HCT116 (cell line): ENCODE data around the gene TCF7L2. TPM values are rescaled to one million over a fixed set of nuclear protein-coding genes. Genes with fewer than 3 reads are reported as not detected.

Experiments used
- ATAC-seq: fragments of 200-7000 bp; cut with Tn5 transposase; 2 replicates; pipeline ENCODE4 v1.9.1; 2020; ENCODE audit warnings: mild to moderate bottlenecking, moderate library complexity
- BruUV-seq: library from RNA; stranded (reverse); fragments of 400-500 nt; replicated peaks from 2 replicates; lab custom pipeline; 2021; lab: Mats Ljungman, UMichigan
- CTCF ChIA-PET: fragments of 300-600 bp; sonication (Branson Sonifier 250); formaldehyde crosslinking; loops from one replicate; lab custom pipeline; 2021; ENCODE audit warnings: antibody characterized with exemption; lab: Charles Lee
- POLR2A ChIA-PET: fragments of 300-600, 350-600 bp; sonication (Branson Sonifier 250); formaldehyde crosslinking; loops from one replicate; lab custom pipeline; 2021; ENCODE audit warnings: antibody characterized with exemption; lab: Charles Lee
- RAD21 ChIA-PET, 2 experiments: fragments of 300-600 bp; sonication (Branson Sonifier 250); formaldehyde crosslinking; loops; one replicate each; lab custom pipeline; 2023; ENCODE audit warnings: low total read pairs in 2 of 2; ENCODE audit not compliant: uncharacterized antibody in 2 of 2, unreplicated experiment in 2 of 2, low non-redundant PET in 1 of 2; lab: Charles Lee
- DNase-seq: peaks from one replicate; pipeline ENCODE4 v3.0.0-alpha.2; 2010; ENCODE audit warnings: low read depth, low spot score
- H2AFZ ChIP-seq: fragments of 200-600 bp; shearing (Covaris generic), sonication (generic); 2 replicates; pipeline ENCODE4 v1.6.1; 2017; ENCODE audit warnings: low read depth, mixed run types, mixed read lengths, antibody characterized with exemption, low read length; ENCODE audit not compliant: poor library complexity, severe bottlenecking
- H3K27ac ChIP-seq: 2 replicates; pipeline ENCODE4 v1.5.1; 2012; ENCODE audit warnings: low read depth, low read length
- H3K27me3 ChIP-seq: fragments of 200-600 bp; sonication (generic); 2 replicates; pipeline ENCODE4 v1.6.1; 2016; ENCODE audit warnings: mixed run types, low read length, mixed read lengths; ENCODE audit not compliant: insufficient read depth
- H3K36me3 ChIP-seq, 2 experiments: fragments of 200-500 bp in 1 of 2; fragments of 200-600 bp in 1 of 2; sonication (Bioruptor generic) in 1 of 2; sonication (generic) in 1 of 2; 2 replicates each; pipeline versions ENCODE4 v1.5.1 to v1.6.1; 2014 to 2016; ENCODE audit warnings: low read length in 2 of 2, inconsistent platforms in 1 of 2, mixed read lengths in 1 of 2, mixed run types in 1 of 2; ENCODE audit not compliant: insufficient read depth in 2 of 2, control insufficient read depth in 1 of 2
- H3K4me1 ChIP-seq, 2 experiments: fragments of 200-600 bp in 1 of 2; sonication (generic) in 1 of 2; 2 replicates each; pipeline versions ENCODE4 v1.5.1 to v1.6.1; 2012 to 2017; ENCODE audit warnings: low read length in 2 of 2, inconsistent platforms in 1 of 2, mild to moderate bottlenecking in 1 of 2, mixed read lengths in 1 of 2, mixed run types in 1 of 2, moderate library complexity in 1 of 2; ENCODE audit not compliant: insufficient read depth in 2 of 2, control insufficient read depth in 1 of 2
- H3K4me2 ChIP-seq: fragments of 200-600 bp; sonication (generic); 2 replicates; pipeline ENCODE4 v1.6.1; 2017; ENCODE audit warnings: mixed run types, low read length, mixed read lengths
- H3K4me3 ChIP-seq, 2 experiments: fragments of 200-600 bp in 1 of 2; sonication (generic) in 1 of 2; replicated peaks in 1 of 2; 2 replicates each; pipeline ENCODE4 v1.5.1; 2011 to 2016; ENCODE audit warnings: low read length in 2 of 2, control low read depth in 1 of 2, low read depth in 1 of 2, mild to moderate bottlenecking in 1 of 2, mixed read lengths in 1 of 2, mixed run types in 1 of 2
- H3K79me2 ChIP-seq: fragments of 200-600 bp; sonication (generic); 2 replicates; pipeline ENCODE4 v1.6.1; 2017; ENCODE audit warnings: mild to moderate bottlenecking, mixed run types, low read length, moderate library complexity, mixed read lengths; ENCODE audit not compliant: insufficient read depth
- H3K9ac ChIP-seq: fragments of 200-600 bp; sonication (generic); 2 replicates; pipeline ENCODE4 v1.6.1; 2016; ENCODE audit warnings: low read length, mixed read lengths
- H3K9me2 ChIP-seq: fragments of 200-600 bp; sonication (generic), shearing (Covaris generic); 2 replicates; pipeline ENCODE4 v1.6.1; 2017; ENCODE audit warnings: mixed run types, mild to moderate bottlenecking, moderate library complexity; ENCODE audit not compliant: insufficient read depth
- H3K9me3 ChIP-seq, 2 experiments: fragments of 200-500 bp in 1 of 2; fragments of 200-600 bp in 1 of 2; sonication (Bioruptor generic) in 1 of 2; sonication (generic) in 1 of 2; 2 replicates each; pipeline ENCODE4 v1.6.1; 2014 to 2017; ENCODE audit warnings: low read length in 2 of 2, mixed read lengths in 2 of 2, inconsistent platforms in 1 of 2, low read depth in 1 of 2, mild to moderate bottlenecking in 1 of 2, mixed run types in 1 of 2, moderate library complexity in 1 of 2; ENCODE audit not compliant: control insufficient read depth in 1 of 2, insufficient read depth in 1 of 2
- H4K20me1 ChIP-seq: fragments of 200-600 bp; sonication (generic), shearing (Covaris generic); 2 replicates; pipeline ENCODE4 v1.6.1; 2017; ENCODE audit warnings: mixed run types, mild to moderate bottlenecking, moderate library complexity; ENCODE audit not compliant: insufficient read depth
- CBX3 ChIP-seq: IDR thresholded peaks from 2 replicates; pipeline ENCODE4 v1.6.1; 2012; ENCODE audit warnings: low read depth
- EZH2phosphoT487 ChIP-seq: fragments of 200-600 bp; IDR thresholded peaks from 2 replicates; pipeline ENCODE4 v1.6.1; 2018; ENCODE audit warnings: antibody characterized with exemption, borderline replicate concordance
- FOSL1 ChIP-seq: IDR thresholded peaks from 2 replicates; pipeline ENCODE4 v1.6.1; 2012; ENCODE audit warnings: low read depth
- POLR2A ChIP-seq: IDR thresholded peaks from 2 replicates; pipeline ENCODE4 v1.7.0; 2011; ENCODE audit warnings: borderline replicate concordance; ENCODE audit not compliant: insufficient read depth, insufficient read length; ENCODE audit errors: extremely low read depth
- POLR2AphosphoS5 ChIP-seq: IDR thresholded peaks from 2 replicates; pipeline ENCODE4 v1.6.1; 2011; ENCODE audit warnings: mild to moderate bottlenecking, low read depth, low read length, moderate library complexity
- SRF ChIP-seq: IDR thresholded peaks from 2 replicates; pipeline ENCODE4 v1.6.1; 2012; ENCODE audit warnings: low read depth
- TCF7L2 ChIP-seq: IDR thresholded peaks from 2 replicates; pipeline ENCODE4 v1.7.0; 2011; ENCODE audit warnings: borderline replicate concordance, inconsistent platforms; ENCODE audit not compliant: insufficient read depth, insufficient read length; ENCODE audit errors: extremely low read depth
- intact Hi-C: fragments of 100-400 bp; cut with micrococcal nuclease; formaldehyde crosslinking; loops from 2 replicates; pipeline ENCODE4 v1.10.0; 2022
- total RNA-seq: library from RNA; stranded (reverse); gene quantifications from one replicate; pipeline ENCODE4 v1.2.1, GENCODE V29; 2021; ENCODE audit not compliant: unreplicated experiment
- TF ChIP-seq, protein P1 (sequence below): IDR thresholded peaks from 2 replicates; pipeline ENCODE4 v1.6.1; 2011; ENCODE audit warnings: mild to moderate bottlenecking, low read length, moderate library complexity; ENCODE audit not compliant: insufficient replicate concordance; ENCODE audit errors: extremely low read depth
- TF ChIP-seq, protein P2 (sequence below): IDR thresholded peaks from 2 replicates; pipeline ENCODE4 v1.6.1; 2012
- TF ChIP-seq, protein P3 (sequence below): IDR thresholded peaks from 2 replicates; pipeline ENCODE4 v1.6.1; 2012; ENCODE audit warnings: low read depth
- TF ChIP-seq, protein P4 (sequence below): IDR thresholded peaks from 2 replicates; pipeline ENCODE4 v1.6.1; 2012
- TF ChIP-seq, protein P5 (sequence below), 3 experiments: fragments of 200-600 bp in 1 of 3; sonication (generic) in 1 of 3; IDR thresholded peaks in 2 of 3; conservative IDR thresholded peaks in 1 of 3; 2 replicates each; pipeline ENCODE4 v1.5.1; 2012 to 2017; ENCODE audit warnings: low read depth in 2 of 3, low read length in 2 of 3, antibody characterized with exemption in 1 of 3, borderline replicate concordance in 1 of 3, control low read depth in 1 of 3, mild to moderate bottlenecking in 1 of 3, mixed read lengths in 1 of 3, mixed run types in 1 of 3, moderate library complexity in 1 of 3; ENCODE audit not compliant: insufficient read depth in 1 of 3

Gene TCF7L2
- total RNA-seq, 1 experiment from 2014 or later = 164 TPM

DNA sequence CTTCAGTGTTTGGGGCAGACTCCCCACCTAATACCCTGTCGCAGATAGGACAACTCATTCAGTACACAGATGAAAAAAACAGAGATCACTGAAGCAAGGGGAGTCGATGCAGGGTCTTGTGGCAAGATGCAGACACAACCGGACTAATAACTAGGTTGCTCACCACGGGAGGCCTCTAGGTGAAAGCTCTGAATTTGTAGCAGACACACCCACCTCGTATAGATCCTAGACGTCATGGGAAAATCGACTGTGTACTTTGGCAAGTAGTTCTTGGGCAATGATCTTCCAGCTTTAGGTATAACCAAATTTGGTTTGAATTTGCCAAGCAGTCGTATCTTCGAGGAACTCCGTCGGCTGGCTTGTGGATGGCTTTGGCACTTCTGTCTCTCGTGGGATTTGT, 88.1 kb downstream of the TCF7L2 start:
- peaks cover 100% of the 10 kb centered on the region for H3K79me2 ChIP-seq
- H3K9me3 ChIP-seq = no peaks in the 10 kb centered on the region
- intact Hi-C loops = no loop called here
- H3K4me2 ChIP-seq = no peak overlapping the region
- H3K27ac ChIP-seq = no peak overlapping the region
- no TSS peak for BruUV-seq
- ChIA-PET CTCF (no interaction called here), RAD21 (no interaction called here), POLR2A (no interaction called here)
- H3K27me3 ChIP-seq = no peaks in the 10 kb centered on the region
- no peak overlapping the region for H2AFZ ChIP-seq
- H3K4me3 ChIP-seq = no peak overlapping the region
- no peak for DNase-seq
- H3K9me2 ChIP-seq = no peaks in the 10 kb centered on the region
- H3K36me3 ChIP-seq = peaks cover 41 to 58% of the 10 kb centered on the region in 2 experiments
- H3K4me1 ChIP-seq = peaks cover 0 to 16% of the 10 kb centered on the region in 2 experiments; a peak in 1 of 4 replicates
- H3K9ac ChIP-seq = no peak overlapping the region
- peaks cover 48% of the 10 kb centered on the region; the same call in 1 of the 2 replicates for H4K20me1 ChIP-seq
- no peak for TF ChIP-seq POLR2A
- TF ChIP-seq, protein P1, sequence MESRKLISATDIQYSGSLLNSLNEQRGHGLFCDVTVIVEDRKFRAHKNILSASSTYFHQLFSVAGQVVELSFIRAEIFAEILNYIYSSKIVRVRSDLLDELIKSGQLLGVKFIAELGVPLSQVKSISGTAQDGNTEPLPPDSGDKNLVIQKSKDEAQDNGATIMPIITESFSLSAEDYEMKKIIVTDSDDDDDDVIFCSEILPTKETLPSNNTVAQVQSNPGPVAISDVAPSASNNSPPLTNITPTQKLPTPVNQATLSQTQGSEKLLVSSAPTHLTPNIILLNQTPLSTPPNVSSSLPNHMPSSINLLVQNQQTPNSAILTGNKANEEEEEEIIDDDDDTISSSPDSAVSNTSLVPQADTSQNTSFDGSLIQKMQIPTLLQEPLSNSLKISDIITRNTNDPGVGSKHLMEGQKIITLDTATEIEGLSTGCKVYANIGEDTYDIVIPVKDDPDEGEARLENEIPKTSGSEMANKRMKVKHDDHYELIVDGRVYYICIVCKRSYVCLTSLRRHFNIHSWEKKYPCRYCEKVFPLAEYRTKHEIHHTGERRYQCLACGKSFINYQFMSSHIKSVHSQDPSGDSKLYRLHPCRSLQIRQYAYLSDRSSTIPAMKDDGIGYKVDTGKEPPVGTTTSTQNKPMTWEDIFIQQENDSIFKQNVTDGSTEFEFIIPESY = no peak
- TF ChIP-seq POLR2AphosphoS5 = 0 out of 2 replicates have a peak, but pooled peaks have one; percentile 27
- TF ChIP-seq SRF = no peak
- TF ChIP-seq FOSL1 = no peak
- no peak for TF ChIP-seq CBX3
- TF ChIP-seq, protein P2, sequence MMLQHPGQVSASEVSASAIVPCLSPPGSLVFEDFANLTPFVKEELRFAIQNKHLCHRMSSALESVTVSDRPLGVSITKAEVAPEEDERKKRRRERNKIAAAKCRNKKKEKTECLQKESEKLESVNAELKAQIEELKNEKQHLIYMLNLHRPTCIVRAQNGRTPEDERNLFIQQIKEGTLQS = no peak
- ATAC-seq = no peak

DNA sequence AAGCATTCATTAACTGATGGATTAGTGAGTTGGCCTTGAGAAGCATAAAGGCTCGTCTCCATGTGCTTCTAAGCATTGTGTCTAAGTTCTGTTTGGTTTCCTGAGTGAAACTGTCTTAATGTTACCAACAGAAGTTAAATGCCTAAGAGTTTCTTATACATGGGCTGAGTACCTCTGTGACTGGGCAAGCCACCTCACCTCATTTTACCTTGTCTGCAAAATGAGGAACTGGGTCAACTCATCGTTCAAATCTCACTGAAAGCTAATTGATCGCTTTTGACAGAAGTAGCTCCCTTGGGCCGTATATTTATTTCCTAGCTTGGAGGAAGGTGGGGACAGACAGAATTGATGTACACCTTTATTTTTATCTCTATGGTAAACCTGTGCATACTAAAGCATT, 88.9 kb downstream of the TCF7L2 start:
- intact Hi-C loops = no loop called here
- no peak for ATAC-seq
- Histone ChIP-seq H3K79me2 (peaks cover 100% of the 10 kb centered on the region), H3K9me2 (no peaks in the 10 kb centered on the region), H3K27me3 (no peaks in the 10 kb centered on the region), H3K4me2 (no peak overlapping the region), H3K9ac (no peak overlapping the region), H3K36me3 (peaks cover 47 to 60% of the 10 kb centered on the region in 2 experiments), H3K9me3 (no peaks in the 10 kb centered on the region), H4K20me1 (peaks cover 43% of the 10 kb centered on the region; the same call in 1 of the 2 replicates), H3K4me1 (peaks cover 0 to 13% of the 10 kb centered on the region in 2 experiments; a peak in 2 of 4 replicates), H2AFZ (no peak overlapping the region), H3K4me3 (no peak overlapping the region), H3K27ac (no peak overlapping the region)
- CTCF ChIA-PET = interaction anchor here (0.6 kb wide), 1 partner anchor 665 kb away, joined by 3 read pairs; no protein-coding TSS in a partner anchor
- POLR2A ChIA-PET = no interaction called here
- no TSS peak for BruUV-seq
- DNase-seq = no peak
- RAD21 ChIA-PET = no interaction called here
- TF ChIP-seq SRF = no peak
- TF ChIP-seq, protein P3, sequence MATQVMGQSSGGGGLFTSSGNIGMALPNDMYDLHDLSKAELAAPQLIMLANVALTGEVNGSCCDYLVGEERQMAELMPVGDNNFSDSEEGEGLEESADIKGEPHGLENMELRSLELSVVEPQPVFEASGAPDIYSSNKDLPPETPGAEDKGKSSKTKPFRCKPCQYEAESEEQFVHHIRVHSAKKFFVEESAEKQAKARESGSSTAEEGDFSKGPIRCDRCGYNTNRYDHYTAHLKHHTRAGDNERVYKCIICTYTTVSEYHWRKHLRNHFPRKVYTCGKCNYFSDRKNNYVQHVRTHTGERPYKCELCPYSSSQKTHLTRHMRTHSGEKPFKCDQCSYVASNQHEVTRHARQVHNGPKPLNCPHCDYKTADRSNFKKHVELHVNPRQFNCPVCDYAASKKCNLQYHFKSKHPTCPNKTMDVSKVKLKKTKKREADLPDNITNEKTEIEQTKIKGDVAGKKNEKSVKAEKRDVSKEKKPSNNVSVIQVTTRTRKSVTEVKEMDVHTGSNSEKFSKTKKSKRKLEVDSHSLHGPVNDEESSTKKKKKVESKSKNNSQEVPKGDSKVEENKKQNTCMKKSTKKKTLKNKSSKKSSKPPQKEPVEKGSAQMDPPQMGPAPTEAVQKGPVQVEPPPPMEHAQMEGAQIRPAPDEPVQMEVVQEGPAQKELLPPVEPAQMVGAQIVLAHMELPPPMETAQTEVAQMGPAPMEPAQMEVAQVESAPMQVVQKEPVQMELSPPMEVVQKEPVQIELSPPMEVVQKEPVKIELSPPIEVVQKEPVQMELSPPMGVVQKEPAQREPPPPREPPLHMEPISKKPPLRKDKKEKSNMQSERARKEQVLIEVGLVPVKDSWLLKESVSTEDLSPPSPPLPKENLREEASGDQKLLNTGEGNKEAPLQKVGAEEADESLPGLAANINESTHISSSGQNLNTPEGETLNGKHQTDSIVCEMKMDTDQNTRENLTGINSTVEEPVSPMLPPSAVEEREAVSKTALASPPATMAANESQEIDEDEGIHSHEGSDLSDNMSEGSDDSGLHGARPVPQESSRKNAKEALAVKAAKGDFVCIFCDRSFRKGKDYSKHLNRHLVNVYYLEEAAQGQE = no peak
- TF ChIP-seq TCF7L2 = no peak
- TF ChIP-seq, protein P4, sequence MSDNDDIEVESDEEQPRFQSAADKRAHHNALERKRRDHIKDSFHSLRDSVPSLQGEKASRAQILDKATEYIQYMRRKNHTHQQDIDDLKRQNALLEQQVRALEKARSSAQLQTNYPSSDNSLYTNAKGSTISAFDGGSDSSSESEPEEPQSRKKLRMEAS = no peak
- TF ChIP-seq, protein P5, sequence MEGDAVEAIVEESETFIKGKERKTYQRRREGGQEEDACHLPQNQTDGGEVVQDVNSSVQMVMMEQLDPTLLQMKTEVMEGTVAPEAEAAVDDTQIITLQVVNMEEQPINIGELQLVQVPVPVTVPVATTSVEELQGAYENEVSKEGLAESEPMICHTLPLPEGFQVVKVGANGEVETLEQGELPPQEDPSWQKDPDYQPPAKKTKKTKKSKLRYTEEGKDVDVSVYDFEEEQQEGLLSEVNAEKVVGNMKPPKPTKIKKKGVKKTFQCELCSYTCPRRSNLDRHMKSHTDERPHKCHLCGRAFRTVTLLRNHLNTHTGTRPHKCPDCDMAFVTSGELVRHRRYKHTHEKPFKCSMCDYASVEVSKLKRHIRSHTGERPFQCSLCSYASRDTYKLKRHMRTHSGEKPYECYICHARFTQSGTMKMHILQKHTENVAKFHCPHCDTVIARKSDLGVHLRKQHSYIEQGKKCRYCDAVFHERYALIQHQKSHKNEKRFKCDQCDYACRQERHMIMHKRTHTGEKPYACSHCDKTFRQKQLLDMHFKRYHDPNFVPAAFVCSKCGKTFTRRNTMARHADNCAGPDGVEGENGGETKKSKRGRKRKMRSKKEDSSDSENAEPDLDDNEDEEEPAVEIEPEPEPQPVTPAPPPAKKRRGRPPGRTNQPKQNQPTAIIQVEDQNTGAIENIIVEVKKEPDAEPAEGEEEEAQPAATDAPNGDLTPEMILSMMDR (IDR thresholded peaks at IDR 0.05 in 2 of 3, conservative IDR thresholded peaks at IDR 0.05 in 1 of 3; ENCODE audit: borderline replicate concordance in 1 of 3, insufficient read depth in 1 of 3, low read depth in 2 of 3, low read length in 2 of 3) = no peak
- no peak for TF ChIP-seq EZH2phosphoT487
